GM21423 (cell line): ENCODE results near the gene SDS.

Experiments
- ATAC-seq: cut with Tn5 transposase; IDR thresholded peaks from one replicate; pipeline ENCODE4 v1.9.1; 2021; ENCODE audit warnings: mild to moderate bottlenecking, moderate library complexity; ENCODE audit not compliant: unreplicated experiment

SDS gene

DNA sequence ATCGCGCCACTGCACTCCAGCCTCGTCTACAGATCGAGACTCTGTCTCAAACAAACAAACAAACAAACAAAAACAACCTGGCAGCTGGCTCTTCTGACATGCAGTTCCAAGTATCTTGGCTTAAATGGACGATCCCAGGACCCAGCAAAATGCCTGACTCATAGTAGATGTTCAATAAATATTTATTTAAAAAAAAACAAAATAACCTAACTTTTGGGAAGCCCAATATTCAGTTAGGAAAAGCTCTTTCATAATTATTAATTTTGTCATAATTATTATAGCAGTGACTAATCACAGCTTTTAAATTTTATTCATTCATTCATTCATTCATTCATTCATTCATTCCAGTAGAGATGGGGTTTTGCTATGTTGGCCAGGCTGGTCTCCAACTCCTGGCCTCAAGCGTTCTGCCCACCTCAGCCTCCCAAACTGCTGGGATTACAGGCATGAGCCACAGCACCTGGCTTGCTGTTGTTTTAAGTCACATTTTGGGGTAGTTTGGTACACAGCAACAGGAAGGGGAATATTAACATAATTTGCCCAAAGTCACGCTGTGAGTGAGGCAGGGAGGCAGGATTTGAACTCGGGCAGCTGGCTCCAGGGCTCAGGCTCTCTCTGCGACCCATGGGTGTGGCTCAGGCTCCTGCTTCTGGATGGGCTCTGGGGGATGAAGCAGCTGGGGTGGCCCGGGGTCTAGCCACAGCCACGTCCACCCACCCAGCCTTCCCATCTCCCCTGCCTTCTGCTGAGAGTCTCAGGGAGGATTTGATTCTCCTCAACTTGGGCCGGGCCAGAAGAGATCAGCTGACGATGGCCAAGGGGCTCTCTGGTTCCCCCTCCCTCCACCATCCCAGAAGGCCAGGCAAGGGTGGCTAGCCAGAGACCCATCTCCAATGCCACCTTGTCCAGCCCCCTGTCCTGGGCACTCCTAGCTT lies 2.4 kb downstream of the SDS start:
- ATAC-seq, result no peak

DNA sequence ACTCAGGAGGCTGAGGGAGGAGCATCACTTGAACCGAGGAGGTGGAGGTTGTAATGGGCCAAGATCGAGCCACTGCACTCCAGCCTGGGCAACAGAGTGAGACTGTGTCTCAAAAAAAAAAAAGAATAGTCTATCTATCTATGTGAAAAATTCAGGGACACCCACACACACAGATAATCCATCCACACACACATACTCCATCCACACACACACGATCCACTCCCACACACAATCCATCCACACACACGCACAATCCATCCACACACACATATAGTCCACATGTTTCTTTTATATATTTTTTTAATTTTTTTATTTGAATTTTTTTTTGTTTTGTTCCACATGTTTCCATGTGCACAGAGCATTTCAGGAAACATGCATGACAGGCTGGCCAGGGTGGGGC lies 3.3 kb downstream of the SDS start:
- no peak for ATAC-seq

GRCh38 chr12:113399490-113399889 lies 4.2 kb downstream of the SDS start:
- no peak for ATAC-seq

DNA sequence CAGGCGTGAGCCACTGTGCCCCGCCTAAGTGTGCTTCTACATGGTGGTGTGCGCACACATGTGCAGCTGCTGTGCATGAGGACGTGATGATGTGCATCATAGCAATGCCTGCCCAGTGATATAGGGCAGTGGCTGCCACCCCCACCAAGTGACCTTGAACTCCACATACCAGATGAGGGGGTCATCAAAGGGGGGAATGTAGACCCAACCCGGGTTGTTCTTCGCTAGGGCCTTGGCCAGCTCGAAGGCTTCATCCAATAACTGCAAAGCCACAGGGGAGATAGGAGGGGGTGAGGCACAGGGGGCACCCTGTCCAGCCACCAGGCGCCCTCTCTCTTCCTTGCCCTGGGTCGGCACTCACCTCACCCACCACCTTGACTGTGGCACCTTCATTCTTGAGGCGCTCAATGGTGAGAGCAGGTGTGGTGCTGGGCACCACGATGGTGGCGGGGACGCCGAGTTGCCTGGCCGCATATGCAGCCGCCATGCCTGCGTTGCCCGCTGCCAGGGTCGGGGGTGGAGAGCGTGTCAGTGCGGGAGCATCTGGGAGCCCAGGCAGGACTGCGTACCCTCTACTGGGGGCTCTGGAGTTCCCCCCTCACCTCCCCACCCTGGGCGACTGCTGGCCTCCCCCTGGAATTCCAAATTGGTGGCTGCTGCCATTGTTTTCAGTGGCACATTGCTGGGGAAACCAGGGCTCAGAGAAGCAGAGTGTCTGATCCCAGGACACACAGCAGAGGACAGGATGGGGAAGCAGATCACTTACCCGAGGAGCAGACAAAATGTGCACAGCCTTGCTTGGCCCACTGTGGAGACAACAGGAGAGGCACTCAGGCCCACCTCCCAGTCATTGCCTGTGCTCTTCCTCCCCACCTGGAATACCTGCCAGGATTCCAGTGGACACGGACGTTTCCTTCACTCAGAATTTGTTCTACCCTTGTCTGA lies 5.1 kb downstream of the SDS start:
- ATAC-seq, result no peak

DNA sequence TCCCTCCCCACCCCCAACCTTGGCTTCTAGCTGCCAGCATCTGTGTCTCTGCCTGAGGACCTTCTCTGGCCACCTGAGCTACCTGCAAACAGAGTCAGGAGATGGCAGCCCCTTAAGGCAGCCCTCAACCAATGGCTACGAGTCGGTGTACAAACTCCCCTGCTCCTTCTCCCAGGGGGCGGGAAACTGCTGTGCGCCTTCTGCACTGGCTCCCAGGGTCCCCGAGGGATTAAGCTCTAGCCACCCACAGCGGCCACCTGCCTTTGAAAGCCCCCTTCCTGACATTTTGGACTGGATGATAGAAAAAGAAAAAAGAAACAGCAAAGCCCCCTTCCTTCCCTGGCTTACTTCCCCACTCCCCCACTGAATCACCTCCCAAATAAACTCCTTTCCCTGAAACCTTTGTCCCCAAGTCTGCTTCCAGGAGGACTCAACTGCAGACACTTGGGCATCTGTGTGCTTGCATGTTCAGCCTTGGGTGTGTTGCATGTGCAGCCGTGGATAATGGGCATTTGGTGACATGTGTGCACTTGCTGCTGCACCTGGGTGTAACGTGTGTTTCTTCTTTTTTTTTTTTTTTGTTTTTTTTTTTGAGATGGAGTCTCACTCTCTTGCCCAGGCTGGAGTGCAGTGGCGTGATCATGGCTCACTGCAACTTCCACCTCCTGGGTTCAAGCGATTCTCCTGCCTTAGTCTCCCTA lies 6.0 kb downstream of the SDS start:
- ATAC-seq, result no peak

- ATAC-seq, result no peak
These were observed 6.7 kb downstream of the SDS start for GRCh38 chr12:113396828-113397496.

- no peak for ATAC-seq
These were observed 7.5 kb downstream of the SDS start for GRCh38 chr12:113396200-113396599.

DNA sequence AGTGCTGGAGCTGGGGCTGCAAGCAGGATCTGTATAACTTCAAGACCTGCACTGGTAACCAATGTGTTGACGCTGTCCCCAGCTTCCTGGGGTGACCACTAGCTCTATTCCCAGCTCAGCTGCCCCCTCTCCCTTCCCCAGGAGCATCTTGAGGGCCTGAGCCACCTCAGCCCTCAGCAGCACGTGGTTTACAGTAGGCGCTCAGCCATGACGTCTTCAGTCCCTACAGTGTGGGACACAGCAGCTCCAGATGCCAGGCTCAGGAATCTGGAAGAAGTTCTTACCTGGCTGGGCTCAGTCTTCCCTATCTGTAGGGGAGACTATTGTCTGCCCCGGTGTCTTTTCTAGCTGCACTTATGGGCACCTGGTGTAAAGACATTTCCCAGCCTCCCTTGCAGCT lies 8.6 kb downstream of the SDS start:
- no peak for ATAC-seq

DNA sequence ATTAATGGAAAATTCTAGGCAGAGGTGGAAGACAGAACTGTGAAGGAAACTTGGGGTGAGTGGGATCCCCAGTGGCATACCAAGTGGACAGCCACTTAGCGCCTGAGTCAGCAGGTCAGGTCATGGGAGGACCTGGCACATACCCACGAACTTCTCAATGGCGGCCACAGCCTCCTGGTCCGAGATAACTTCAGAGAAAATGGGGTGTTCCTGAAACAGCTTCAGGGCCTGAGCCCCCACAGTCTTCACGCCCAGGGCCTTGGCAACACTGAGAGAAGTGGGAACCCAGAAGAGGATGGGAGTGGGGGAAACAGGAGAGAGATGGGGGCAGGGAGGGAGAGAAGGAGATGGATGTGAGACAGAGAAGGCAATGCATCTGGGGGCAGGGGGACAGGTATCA lies 9.9 kb downstream of the SDS start:
- no peak for ATAC-seq

GRCh38 chr12:113392988-113393579 lies 10.6 kb downstream of the SDS start:
- no peak for ATAC-seq

DNA sequence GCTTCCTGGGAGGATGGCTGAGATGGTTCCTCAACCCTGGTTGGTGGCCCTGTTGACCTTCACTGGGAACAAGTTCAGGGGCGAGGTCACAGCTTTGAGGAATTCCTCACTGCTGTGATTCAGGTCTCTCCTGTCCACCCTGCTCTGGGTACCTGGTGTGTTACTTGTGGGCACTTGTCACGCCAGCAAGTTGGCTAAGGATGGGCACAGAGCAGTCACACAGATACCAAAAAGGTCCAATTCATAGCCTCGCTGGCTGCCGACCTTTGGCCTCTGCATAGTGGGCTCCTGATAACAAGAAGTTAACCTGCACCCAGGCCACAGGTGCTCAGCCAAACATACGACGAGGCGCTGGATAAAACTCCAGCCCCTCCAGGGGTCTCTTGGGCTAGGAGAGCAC lies 11.2 kb downstream of the SDS start:
- no peak for ATAC-seq

DNA sequence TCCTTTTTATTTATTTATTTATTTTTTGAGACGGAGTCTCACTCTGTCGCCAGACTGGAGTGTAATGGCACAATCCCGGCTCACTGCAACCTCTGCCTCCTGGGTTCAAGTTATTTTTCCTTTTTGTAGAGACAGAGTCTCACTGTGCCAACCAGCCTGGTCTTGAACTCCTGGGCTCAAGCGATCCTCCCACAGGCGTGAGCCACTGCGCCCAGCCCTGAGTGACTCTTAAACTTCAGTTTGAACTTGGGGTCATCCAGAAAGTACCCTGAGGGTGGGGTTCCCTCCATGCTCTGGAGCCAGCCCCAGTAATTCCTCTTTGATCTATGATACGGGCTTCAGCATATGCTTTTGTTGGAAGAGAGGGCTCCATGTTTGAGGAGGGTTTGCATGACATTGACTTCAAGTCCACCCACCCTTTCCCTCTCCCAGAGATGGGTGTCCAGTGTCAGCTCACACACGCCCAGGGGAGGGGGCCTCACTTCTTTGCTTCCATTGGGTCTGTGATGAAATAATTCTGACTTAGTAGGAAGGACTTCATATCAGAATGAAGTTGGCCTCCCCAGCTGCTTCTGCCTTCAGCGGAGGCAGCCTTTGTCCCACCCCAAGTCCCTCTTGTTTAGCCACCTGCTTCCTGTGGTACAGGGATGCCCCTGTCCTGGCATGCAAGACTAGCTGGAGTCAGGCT lies 11.9 kb downstream of the SDS start:
- ATAC-seq, result no peak

- ATAC-seq, result no peak
These were observed 12.5 kb downstream of the SDS start for GRCh38 chr12:113391145-113391544.

DNA sequence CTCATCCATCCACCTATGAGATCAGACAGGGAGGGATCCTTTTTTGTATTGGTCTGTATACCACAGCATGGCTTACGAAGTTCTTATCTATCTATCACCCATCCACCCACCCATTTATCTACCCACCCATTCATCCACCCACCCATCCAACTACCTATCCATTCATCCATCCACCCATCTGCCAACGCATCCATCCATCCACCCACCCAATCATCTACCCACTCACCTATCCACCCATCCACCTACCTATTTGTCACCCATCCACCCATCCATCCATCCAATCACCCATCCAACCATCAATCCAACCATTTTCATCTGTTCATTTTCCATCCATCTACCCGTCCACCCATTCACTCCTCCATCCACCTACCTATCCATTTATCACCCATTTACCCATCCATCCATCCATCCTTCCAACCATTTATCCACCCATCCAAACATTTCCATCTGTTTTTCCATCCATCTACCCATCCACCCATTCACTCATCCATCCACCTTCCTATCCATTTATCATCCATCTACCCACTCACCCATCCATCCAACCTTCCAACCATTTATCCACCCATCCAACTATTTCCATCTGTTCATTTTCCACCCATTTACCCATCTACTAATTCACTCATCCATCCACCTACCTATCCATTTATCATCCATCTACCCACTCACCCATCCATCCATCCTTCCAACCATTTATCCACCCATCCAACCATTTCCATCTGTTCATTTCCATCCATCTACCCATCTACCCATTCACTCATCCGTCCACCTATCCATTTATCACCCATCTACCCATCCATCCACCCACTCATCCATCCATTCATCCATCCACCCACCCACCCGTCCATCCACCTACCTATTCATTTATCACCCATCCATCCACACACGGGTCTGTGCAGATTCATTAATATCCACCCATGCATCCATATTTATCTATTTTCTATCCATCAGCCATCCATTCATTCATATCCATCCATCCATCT lies 13.3 kb downstream of the SDS start:
- ATAC-seq, result no peak

- no peak for ATAC-seq
These were observed 15.3 kb downstream of the SDS start for GRCh38 chr12:113388351-113388750.

- ATAC-seq, result no peak
These were observed 16.1 kb downstream of the SDS start for GRCh38 chr12:113387631-113388030.

DNA sequence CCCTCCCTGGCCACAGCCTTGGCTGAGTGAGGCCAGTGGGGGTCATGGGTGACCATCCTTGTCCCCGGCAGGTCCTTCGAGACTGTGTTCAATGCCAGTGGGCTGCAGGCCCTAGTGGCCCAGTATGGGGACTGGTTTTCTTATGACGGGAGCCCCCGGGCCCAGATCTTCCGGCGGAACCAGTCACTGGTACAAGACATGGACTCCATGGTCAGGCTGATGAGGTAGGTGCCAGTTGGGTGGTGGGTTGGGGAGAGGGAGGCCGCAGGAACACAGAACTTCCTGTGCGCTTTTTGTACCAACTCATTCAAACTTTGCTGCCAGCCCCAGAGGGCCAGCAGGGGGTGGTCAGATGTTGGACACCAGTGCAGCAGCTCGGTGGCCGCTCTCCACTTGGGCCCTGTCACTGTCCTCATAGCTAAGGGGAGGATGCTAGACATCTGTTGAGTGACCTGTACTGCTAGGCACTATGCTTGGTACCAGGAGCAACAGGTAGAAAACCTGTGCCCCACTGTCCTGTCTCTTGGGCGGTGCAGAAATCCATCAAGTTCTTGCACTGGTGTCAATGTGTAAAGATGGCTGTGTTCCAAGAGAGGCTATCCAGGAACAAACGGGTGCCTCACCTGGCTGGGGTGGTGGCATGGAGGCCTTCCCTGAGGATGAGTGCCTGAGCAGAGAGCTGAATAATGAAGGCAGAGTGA lies 16.7 kb downstream of the SDS start:
- no peak for ATAC-seq
